K562 (cell line): ENCODE measurements around the gene RBM20. TPM values are rescaled to one million over a fixed set of nuclear protein-coding genes. Genes with fewer than 3 reads are reported as not detected.

Experiments used
- BDP1 ChIP-seq: IDR thresholded peaks from 3 replicates; pipeline ENCODE4 v1.6.1; 2011; ENCODE audit not compliant: insufficient read length, insufficient read depth
- CBFA2T3 ChIP-seq: fragments of 450-650 bp; IDR thresholded peaks from 2 replicates; pipeline ENCODE4 v1.6.1; 2017
- CCAR2 ChIP-seq: fragments of 200-400 bp; formaldehyde crosslinking; IDR thresholded peaks from 2 replicates; pipeline ENCODE4 v1.6.1; 2017; ENCODE audit warnings: mild to moderate bottlenecking, low read depth, low read length
- DDX20 ChIP-seq: fragments of 450-650 bp; IDR thresholded peaks from 2 replicates; pipeline ENCODE4 v1.6.1; 2016; ENCODE audit warnings: missing genetic modification characterization, low read depth, mild to moderate bottlenecking, missing compliant biosample characterization, moderate library complexity
- HMG20A ChIP-seq: fragments of 450-650 bp; formaldehyde crosslinking; conservative IDR thresholded peaks from 2 replicates; pipeline ENCODE4 v1.4.0; 2020; ENCODE audit warnings: mild to moderate bottlenecking, mixed read lengths
- IRF2 ChIP-seq: sonication (generic); formaldehyde crosslinking; IDR thresholded peaks from 2 replicates; pipeline ENCODE4 v1.8.1; 2022; ENCODE audit warnings: mild to moderate bottlenecking, missing genetic modification reagents
- MYBL2 ChIP-seq, 2 experiments: fragments of 450-650 bp in 1 of 2; sonication (generic) in 1 of 2; formaldehyde crosslinking in 1 of 2; IDR thresholded peaks; 2 replicates each; pipeline versions ENCODE4 v1.6.1 to v1.8.1; 2017 to 2022; ENCODE audit warnings: borderline replicate concordance in 1 of 2, inconsistent platforms in 1 of 2, low read depth in 1 of 2, mild to moderate bottlenecking in 1 of 2, missing genetic modification reagents in 1 of 2, moderate library complexity in 1 of 2
- polyA plus RNA-seq, 8 experiments: library from polyadenylated mRNA; depleted of rRNA in 4 of 8; stranded (reverse) in 5 of 8; unstranded in 3 of 8; fragments of >200 nt; fragmentation: Nextera tagmentation in 2 of 8; fragmentation: Illumina TruSeq in 1 of 8; extraction: Ambion mirVana in 2 of 8; extraction: Trizol in 1 of 8; gene quantifications; 2 replicates each; pipeline versions ENCODE4 v1.2.1 to v1.2.3, GENCODE V29; 2011 to 2014; ENCODE audit warnings: inconsistent platforms in 1 of 8, missing spikeins in 1 of 8
- total RNA-seq, 7 experiments: library from RNA; depleted of rRNA in 6 of 7; stranded (reverse); fragments of >200 nt in 6 of 7; fragmentation: Illumina TruSeq in 2 of 7; extraction: Trizol in 2 of 7; gene quantifications; 2 replicates each; pipeline versions ENCODE4 v1.2.1 to v1.2.3, GENCODE V29; 2011 to 2021; ENCODE audit warnings: low replicate concordance in 1 of 7
- TF ChIP-seq, protein P1 (sequence below): fragments of 200-600 bp; sonication (generic); IDR thresholded peaks from one replicate; pipeline ENCODE4 v1.6.1; 2012; ENCODE audit warnings: mild to moderate bottlenecking, low read depth, low read length, inconsistent platforms

Gene RBM20
- total and polyA plus RNA-seq, 9 of the 15 experiments (the other 6 are each of a cell fraction or from before 2014, with no cell fraction given), result 0.63 to 5.7 (median 3.2) TPM

DNA sequence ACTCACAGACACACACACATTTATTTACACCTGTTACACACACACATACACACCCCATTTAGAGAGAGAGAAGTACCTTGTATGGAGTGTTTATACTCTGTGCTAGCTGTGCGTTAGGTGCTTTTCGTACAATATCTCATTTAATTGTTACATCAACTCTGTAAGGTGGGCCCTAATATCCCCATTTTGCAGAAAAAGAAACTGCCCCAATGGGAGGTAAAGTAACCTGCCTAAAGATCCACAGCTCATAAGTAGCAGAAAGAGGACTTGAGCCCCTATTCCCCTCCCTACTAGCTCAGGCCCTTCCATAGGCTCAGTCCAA, 23.8 kb upstream of the RBM20 start (continued):
- TF ChIP-seq, protein P1, sequence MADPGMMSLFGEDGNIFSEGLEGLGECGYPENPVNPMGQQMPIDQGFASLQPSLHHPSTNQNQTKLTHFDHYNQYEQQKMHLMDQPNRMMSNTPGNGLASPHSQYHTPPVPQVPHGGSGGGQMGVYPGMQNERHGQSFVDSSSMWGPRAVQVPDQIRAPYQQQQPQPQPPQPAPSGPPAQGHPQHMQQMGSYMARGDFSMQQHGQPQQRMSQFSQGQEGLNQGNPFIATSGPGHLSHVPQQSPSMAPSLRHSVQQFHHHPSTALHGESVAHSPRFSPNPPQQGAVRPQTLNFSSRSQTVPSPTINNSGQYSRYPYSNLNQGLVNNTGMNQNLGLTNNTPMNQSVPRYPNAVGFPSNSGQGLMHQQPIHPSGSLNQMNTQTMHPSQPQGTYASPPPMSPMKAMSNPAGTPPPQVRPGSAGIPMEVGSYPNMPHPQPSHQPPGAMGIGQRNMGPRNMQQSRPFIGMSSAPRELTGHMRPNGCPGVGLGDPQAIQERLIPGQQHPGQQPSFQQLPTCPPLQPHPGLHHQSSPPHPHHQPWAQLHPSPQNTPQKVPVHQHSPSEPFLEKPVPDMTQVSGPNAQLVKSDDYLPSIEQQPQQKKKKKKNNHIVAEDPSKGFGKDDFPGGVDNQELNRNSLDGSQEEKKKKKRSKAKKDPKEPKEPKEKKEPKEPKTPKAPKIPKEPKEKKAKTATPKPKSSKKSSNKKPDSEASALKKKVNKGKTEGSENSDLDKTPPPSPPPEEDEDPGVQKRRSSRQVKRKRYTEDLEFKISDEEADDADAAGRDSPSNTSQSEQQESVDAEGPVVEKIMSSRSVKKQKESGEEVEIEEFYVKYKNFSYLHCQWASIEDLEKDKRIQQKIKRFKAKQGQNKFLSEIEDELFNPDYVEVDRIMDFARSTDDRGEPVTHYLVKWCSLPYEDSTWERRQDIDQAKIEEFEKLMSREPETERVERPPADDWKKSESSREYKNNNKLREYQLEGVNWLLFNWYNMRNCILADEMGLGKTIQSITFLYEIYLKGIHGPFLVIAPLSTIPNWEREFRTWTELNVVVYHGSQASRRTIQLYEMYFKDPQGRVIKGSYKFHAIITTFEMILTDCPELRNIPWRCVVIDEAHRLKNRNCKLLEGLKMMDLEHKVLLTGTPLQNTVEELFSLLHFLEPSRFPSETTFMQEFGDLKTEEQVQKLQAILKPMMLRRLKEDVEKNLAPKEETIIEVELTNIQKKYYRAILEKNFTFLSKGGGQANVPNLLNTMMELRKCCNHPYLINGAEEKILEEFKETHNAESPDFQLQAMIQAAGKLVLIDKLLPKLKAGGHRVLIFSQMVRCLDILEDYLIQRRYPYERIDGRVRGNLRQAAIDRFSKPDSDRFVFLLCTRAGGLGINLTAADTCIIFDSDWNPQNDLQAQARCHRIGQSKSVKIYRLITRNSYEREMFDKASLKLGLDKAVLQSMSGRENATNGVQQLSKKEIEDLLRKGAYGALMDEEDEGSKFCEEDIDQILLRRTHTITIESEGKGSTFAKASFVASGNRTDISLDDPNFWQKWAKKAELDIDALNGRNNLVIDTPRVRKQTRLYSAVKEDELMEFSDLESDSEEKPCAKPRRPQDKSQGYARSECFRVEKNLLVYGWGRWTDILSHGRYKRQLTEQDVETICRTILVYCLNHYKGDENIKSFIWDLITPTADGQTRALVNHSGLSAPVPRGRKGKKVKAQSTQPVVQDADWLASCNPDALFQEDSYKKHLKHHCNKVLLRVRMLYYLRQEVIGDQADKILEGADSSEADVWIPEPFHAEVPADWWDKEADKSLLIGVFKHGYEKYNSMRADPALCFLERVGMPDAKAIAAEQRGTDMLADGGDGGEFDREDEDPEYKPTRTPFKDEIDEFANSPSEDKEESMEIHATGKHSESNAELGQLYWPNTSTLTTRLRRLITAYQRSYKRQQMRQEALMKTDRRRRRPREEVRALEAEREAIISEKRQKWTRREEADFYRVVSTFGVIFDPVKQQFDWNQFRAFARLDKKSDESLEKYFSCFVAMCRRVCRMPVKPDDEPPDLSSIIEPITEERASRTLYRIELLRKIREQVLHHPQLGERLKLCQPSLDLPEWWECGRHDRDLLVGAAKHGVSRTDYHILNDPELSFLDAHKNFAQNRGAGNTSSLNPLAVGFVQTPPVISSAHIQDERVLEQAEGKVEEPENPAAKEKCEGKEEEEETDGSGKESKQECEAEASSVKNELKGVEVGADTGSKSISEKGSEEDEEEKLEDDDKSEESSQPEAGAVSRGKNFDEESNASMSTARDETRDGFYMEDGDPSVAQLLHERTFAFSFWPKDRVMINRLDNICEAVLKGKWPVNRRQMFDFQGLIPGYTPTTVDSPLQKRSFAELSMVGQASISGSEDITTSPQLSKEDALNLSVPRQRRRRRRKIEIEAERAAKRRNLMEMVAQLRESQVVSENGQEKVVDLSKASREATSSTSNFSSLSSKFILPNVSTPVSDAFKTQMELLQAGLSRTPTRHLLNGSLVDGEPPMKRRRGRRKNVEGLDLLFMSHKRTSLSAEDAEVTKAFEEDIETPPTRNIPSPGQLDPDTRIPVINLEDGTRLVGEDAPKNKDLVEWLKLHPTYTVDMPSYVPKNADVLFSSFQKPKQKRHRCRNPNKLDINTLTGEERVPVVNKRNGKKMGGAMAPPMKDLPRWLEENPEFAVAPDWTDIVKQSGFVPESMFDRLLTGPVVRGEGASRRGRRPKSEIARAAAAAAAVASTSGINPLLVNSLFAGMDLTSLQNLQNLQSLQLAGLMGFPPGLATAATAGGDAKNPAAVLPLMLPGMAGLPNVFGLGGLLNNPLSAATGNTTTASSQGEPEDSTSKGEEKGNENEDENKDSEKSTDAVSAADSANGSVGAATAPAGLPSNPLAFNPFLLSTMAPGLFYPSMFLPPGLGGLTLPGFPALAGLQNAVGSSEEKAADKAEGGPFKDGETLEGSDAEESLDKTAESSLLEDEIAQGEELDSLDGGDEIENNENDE, result no peak
- TF ChIP-seq CBFA2T3 (no peak), MYBL2 (IDR thresholded peaks at IDR 0.05; ENCODE audit: low read depth) (no peak), MYBL2 (CRISPR knock-in tag; IDR thresholded peaks at IDR 0.05; ENCODE audit: borderline replicate concordance) (no peak), DDX20 (tag) (no peak), BDP1 (no peak), HMG20A (CRISPR knock-in tag) (no peak), IRF2 (CRISPR knock-in tag) (no peak), CCAR2 (no peak)
